SK-N-SH (cell line): ENCODE measurements around the gene FAM221A.
"Not testable (repeated sequence)": the region's sequence is repeated elsewhere in the genome, so short reads cannot be mapped to it uniquely, and the experiment has no call there.

ENCODE experiments used
- CHD2 ChIP-seq: fragments of 150-350 bp; IDR thresholded peaks from 2 replicates; pipeline ENCODE4 v1.6.1; 2018; ENCODE audit warnings: low read length; ENCODE audit not compliant: partially characterized antibody
- CTCF ChIP-seq: fragments of 200-600 bp; sonication (generic); IDR thresholded peaks from 2 replicates; pipeline ENCODE4 v1.6.1; 2017; ENCODE audit warnings: antibody characterized with exemption, mild to moderate bottlenecking, moderate library complexity
- EZH2phosphoT487 ChIP-seq: fragments of 200-600 bp; sonication (generic); IDR thresholded peaks from 2 replicates; pipeline ENCODE4 v1.6.1; 2017; ENCODE audit warnings: low read depth, mixed run types, mild to moderate bottlenecking, antibody characterized with exemption, moderate library complexity, borderline replicate concordance
- GABPA ChIP-seq: IDR thresholded peaks from 2 replicates; pipeline ENCODE4 v1.4.0; 2012; ENCODE audit warnings: low read depth, mild to moderate bottlenecking
- JUND ChIP-seq: IDR thresholded peaks from 2 replicates; pipeline ENCODE4 v1.4.0; 2012
- POLR2AphosphoS5 ChIP-seq: IDR thresholded peaks from 2 replicates; pipeline ENCODE4 v1.6.1; 2012; ENCODE audit warnings: low read depth, low read length
- RAD21 ChIP-seq: IDR thresholded peaks from 2 replicates; pipeline ENCODE4 v1.6.1; 2012; ENCODE audit warnings: mild to moderate bottlenecking, low read length
- REST ChIP-seq: IDR thresholded peaks from 2 replicates; pipeline ENCODE4 v1.6.1; 2012; ENCODE audit warnings: mild to moderate bottlenecking, low read depth, low read length, moderate library complexity
- USF2 ChIP-seq: fragments of 150-350 bp; IDR thresholded peaks from 2 replicates; pipeline ENCODE4 v1.6.1; 2017; ENCODE audit warnings: antibody characterized with exemption, low read length, low read depth, borderline replicate concordance
- YY1 ChIP-seq: IDR thresholded peaks from 2 replicates; pipeline ENCODE4 v1.4.0; 2012; ENCODE audit warnings: low read depth, mild to moderate bottlenecking

DNA sequence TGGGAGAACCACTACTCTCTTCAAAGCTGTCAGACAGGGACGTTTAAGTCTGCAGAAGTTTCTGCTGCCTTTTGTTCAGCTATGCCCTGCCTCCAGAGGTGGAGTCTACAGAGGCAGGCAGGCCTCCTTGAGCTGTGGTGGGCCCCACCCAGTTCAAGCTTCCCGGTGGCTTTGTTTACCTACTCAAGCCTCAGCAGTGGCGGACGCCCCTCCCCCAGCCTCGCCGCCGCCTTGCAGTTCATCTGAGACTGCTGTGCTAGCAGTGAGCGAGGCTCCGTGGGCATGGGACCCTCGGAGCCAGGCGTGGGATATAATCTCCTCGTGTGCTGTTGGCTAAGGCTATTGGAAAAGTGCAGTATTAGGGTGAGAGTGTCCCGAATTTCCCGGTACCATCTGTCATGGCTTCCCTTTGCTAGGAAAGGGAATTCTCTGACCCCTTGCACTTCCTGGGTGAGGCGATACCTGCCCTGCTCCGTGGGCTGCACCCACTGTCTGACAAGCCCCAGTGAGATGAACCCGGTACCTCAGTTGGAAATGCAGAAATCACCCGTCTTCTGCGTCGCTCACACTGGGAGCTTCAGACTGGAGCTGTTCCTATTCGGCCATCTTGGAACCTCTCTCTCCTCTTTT, 42.7 kb downstream of the FAM221A start:
- TF ChIP-seq POLR2AphosphoS5, JUND, CHD2, CTCF, USF2, GABPA, RAD21, YY1, EZH2phosphoT487, REST: not testable (repeated sequence)
